ENCODE data around the gene POLD1. TPM values are rescaled to one million over a fixed set of nuclear protein-coding genes. Genes with fewer than 3 reads are reported as not detected.

Gene POLD1
- total RNA-seq, 1 donor from 2014 or later = 18.9 TPM

DNA sequence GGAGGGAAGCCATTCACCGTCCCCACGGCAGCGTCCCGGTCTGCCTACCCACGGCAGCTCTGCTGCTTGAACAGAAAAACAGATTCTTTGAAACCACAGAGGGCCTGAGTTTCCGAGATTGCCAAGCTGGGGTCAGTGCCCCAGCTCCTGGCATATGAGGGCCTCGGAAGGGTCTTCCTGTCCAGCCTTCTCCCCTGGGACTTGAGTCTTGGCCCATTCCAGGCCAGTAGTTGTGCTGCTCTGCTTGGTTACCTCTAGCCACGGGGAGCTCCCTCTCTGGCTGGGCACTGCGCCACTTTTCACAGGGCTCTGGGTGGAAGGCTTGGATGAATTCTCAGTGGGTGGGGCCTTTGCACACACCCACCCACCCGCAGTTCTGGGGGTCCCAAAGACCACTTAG lies 26.0 kb downstream of the POLD1 start:
- Mint-ChIP-seq H3K27me3 (ENCODE audit: low read depth, unreplicated experiment) (no peaks in the 10 kb centered on the region), H3K9me3 (ENCODE audit: unreplicated experiment) (peaks cover 4% of the 10 kb centered on the region), H3K4me1 (ENCODE audit: low read depth, unreplicated experiment) (no peaks in the 10 kb centered on the region), H3K27ac (ENCODE audit: unreplicated experiment) (no peak overlapping the region), H3K36me3 (ENCODE audit: low read depth, unreplicated experiment) (peaks cover 6% of the 10 kb centered on the region), H3K4me3 (ENCODE audit: unreplicated experiment) (no peak overlapping the region)
- Histone ChIP-seq H2AFZ (ENCODE audit: low read depth, low read length) (no peak overlapping the region), H3K27me3 (ENCODE audit: insufficient read depth, low read length) (no peaks in the 10 kb centered on the region), H3K9me3 (ENCODE audit: insufficient read depth, low read depth, low read length) (no peaks in the 10 kb centered on the region), H3K27ac (ENCODE audit: low read depth, low read length) (no peak overlapping the region), H4K20me1 (ENCODE audit: insufficient read depth, low read length) (no peaks in the 10 kb centered on the region), H3K9ac (ENCODE audit: low read length) (no peak overlapping the region), H3K79me2 (ENCODE audit: insufficient read depth, low read length) (no peaks in the 10 kb centered on the region), H3K4me2 (ENCODE audit: low read length) (no peak overlapping the region), H3K4me3 (ENCODE audit: insufficient read depth, low read depth, low read length) (no peak overlapping the region), H3K4me1 (ENCODE audit: insufficient read depth, low read length) (no peaks in the 10 kb centered on the region), H3K36me3 (ENCODE audit: insufficient read depth, low read length) (no peaks in the 10 kb centered on the region)
- DNase-seq (ENCODE audit: low read depth) (no peak), FAIRE-seq (no peak)
- TF ChIP-seq, protein P1, sequence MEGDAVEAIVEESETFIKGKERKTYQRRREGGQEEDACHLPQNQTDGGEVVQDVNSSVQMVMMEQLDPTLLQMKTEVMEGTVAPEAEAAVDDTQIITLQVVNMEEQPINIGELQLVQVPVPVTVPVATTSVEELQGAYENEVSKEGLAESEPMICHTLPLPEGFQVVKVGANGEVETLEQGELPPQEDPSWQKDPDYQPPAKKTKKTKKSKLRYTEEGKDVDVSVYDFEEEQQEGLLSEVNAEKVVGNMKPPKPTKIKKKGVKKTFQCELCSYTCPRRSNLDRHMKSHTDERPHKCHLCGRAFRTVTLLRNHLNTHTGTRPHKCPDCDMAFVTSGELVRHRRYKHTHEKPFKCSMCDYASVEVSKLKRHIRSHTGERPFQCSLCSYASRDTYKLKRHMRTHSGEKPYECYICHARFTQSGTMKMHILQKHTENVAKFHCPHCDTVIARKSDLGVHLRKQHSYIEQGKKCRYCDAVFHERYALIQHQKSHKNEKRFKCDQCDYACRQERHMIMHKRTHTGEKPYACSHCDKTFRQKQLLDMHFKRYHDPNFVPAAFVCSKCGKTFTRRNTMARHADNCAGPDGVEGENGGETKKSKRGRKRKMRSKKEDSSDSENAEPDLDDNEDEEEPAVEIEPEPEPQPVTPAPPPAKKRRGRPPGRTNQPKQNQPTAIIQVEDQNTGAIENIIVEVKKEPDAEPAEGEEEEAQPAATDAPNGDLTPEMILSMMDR (IDR thresholded peaks at IDR 0.05; ENCODE audit: insufficient read depth, low read depth, low read length) = no peak
- no peak for TF ChIP-seq EZH2 (IDR thresholded peaks at IDR 0.05; ENCODE audit: insufficient read depth, low read length)

DNA sequence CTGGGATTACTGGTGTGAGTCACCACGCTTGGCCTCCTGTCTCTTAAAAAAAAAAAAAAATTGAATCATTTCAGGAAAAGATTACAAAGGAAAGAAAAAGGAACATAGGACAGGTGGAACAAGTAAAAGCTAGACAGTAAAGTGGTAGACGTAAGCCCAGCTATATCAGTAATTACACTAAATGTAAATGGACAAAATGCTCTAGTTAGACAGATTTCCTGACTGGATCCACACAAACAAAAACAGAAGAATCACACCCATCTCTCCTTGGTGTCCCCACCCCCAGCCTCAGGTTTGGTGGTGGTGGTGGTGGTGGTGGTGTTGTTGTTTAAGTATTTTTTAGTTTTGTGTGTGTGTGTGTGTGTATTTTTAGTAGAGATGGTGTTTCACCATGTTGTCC lies 28.3 kb downstream of the POLD1 start:
- Mint-ChIP-seq H3K27ac (ENCODE audit: unreplicated experiment) (no peak overlapping the region), H3K4me3 (ENCODE audit: unreplicated experiment) (no peak overlapping the region), H3K36me3 (ENCODE audit: low read depth, unreplicated experiment) (peaks cover 4% of the 10 kb centered on the region), H3K9me3 (ENCODE audit: unreplicated experiment) (peaks cover 2% of the 10 kb centered on the region), H3K4me1 (ENCODE audit: low read depth, unreplicated experiment) (no peaks in the 10 kb centered on the region), H3K27me3 (ENCODE audit: low read depth, unreplicated experiment) (no peaks in the 10 kb centered on the region)
- Histone ChIP-seq H3K4me3 (ENCODE audit: insufficient read depth, low read depth, low read length) (no peak overlapping the region), H3K4me2 (ENCODE audit: low read length) (no peak overlapping the region), H2AFZ (ENCODE audit: low read depth, low read length) (no peak overlapping the region), H3K27me3 (ENCODE audit: insufficient read depth, low read length) (no peaks in the 10 kb centered on the region), H3K36me3 (ENCODE audit: insufficient read depth, low read length) (no peaks in the 10 kb centered on the region), H4K20me1 (ENCODE audit: insufficient read depth, low read length) (no peaks in the 10 kb centered on the region), H3K9me3 (ENCODE audit: insufficient read depth, low read depth, low read length) (no peaks in the 10 kb centered on the region), H3K4me1 (ENCODE audit: insufficient read depth, low read length) (no peaks in the 10 kb centered on the region), H3K79me2 (ENCODE audit: insufficient read depth, low read length) (no peaks in the 10 kb centered on the region), H3K9ac (ENCODE audit: low read length) (no peak overlapping the region), H3K27ac (ENCODE audit: low read depth, low read length) (no peak overlapping the region)
- TF ChIP-seq EZH2 (IDR thresholded peaks at IDR 0.05; ENCODE audit: insufficient read depth, low read length) = no peak
- TF ChIP-seq, protein P1 (IDR thresholded peaks at IDR 0.05; ENCODE audit: insufficient read depth, low read depth, low read length) = no peak
- no peak for FAIRE-seq
- no peak for DNase-seq (ENCODE audit: low read depth)

- FAIRE-seq (no peak), DNase-seq (ENCODE audit: low read depth) (no peak)
- Histone ChIP-seq H3K4me2 (ENCODE audit: low read length) (no peak overlapping the region), H3K27ac (ENCODE audit: low read depth, low read length) (no peak overlapping the region), H3K9me3 (ENCODE audit: insufficient read depth, low read depth, low read length) (no peaks in the 10 kb centered on the region), H3K27me3 (ENCODE audit: insufficient read depth, low read length) (peaks cover 3% of the 10 kb centered on the region), H3K4me1 (ENCODE audit: insufficient read depth, low read length) (no peaks in the 10 kb centered on the region), H3K36me3 (ENCODE audit: insufficient read depth, low read length) (no peaks in the 10 kb centered on the region), H3K4me3 (ENCODE audit: insufficient read depth, low read depth, low read length) (no peak overlapping the region), H4K20me1 (ENCODE audit: insufficient read depth, low read length) (no peaks in the 10 kb centered on the region), H3K9ac (ENCODE audit: low read length) (no peak overlapping the region), H3K79me2 (ENCODE audit: insufficient read depth, low read length) (no peaks in the 10 kb centered on the region), H2AFZ (ENCODE audit: low read depth, low read length) (no peak overlapping the region)
- Mint-ChIP-seq H3K27ac (ENCODE audit: unreplicated experiment) (no peak overlapping the region), H3K27me3 (ENCODE audit: low read depth, unreplicated experiment) (no peaks in the 10 kb centered on the region), H3K36me3 (ENCODE audit: low read depth, unreplicated experiment) (peaks cover 4% of the 10 kb centered on the region), H3K4me1 (ENCODE audit: low read depth, unreplicated experiment) (no peaks in the 10 kb centered on the region), H3K9me3 (ENCODE audit: unreplicated experiment) (peaks cover 2% of the 10 kb centered on the region), H3K4me3 (ENCODE audit: unreplicated experiment) (no peak overlapping the region)
- TF ChIP-seq EZH2 (IDR thresholded peaks at IDR 0.05; ENCODE audit: insufficient read depth, low read length) = no peak
- TF ChIP-seq, protein P1 (IDR thresholded peaks at IDR 0.05; ENCODE audit: insufficient read depth, low read depth, low read length) = no peak
Observed at GRCh38 chr19:50413096-50413495, 28.9 kb downstream of the POLD1 start.

Data from astrocyte (in vitro differentiated cells and primary cell).